Mononuclear cell (primary cell): ENCODE results near the gene PLEKHA6. TPM values are rescaled to one million over a fixed set of nuclear protein-coding genes. Genes with fewer than 3 reads are reported as not detected.
A peak's percentile ranks its signal among the peaks of the same experiment; 100 is the strongest.

Experiments used
- H3K27me3 ChIP-seq: 2 replicates; pipeline ENCODE4 v1.6.0; 2011; ENCODE audit warnings: low read length, control low read depth; ENCODE audit not compliant: insufficient read depth
- H3K4me1 ChIP-seq: 2 replicates; pipeline ENCODE4 v1.5.1; 2011; ENCODE audit warnings: mild to moderate bottlenecking, low read length, control low read depth; ENCODE audit not compliant: insufficient read depth
- H3K4me3 ChIP-seq: 2 replicates; pipeline ENCODE4 v1.5.1; 2011; ENCODE audit warnings: mild to moderate bottlenecking, low read length, moderate library complexity
- H3K9me3 ChIP-seq: 2 replicates; pipeline ENCODE4 v1.5.1; 2011; ENCODE audit warnings: low read depth, mild to moderate bottlenecking, control low read depth, low read length
- total RNA-seq: library from RNA; depleted of rRNA; stranded (reverse); fragments of >200 nt; gene quantifications from one replicate; pipeline ENCODE4 v1.2.3, GENCODE V29; 2012

Gene PLEKHA6
- total RNA-seq, 1 donor, result under 0.01 TPM

GRCh38 chr1:204391629-204392028 is 31.9 kb upstream of the PLEKHA6 start:
- Histone ChIP-seq H3K27me3 (no peaks in the 10 kb centered on the region), H3K4me1 (no peaks in the 10 kb centered on the region), H3K9me3 (no peaks in the 10 kb centered on the region), H3K4me3 (no peak overlapping the region)

DNA sequence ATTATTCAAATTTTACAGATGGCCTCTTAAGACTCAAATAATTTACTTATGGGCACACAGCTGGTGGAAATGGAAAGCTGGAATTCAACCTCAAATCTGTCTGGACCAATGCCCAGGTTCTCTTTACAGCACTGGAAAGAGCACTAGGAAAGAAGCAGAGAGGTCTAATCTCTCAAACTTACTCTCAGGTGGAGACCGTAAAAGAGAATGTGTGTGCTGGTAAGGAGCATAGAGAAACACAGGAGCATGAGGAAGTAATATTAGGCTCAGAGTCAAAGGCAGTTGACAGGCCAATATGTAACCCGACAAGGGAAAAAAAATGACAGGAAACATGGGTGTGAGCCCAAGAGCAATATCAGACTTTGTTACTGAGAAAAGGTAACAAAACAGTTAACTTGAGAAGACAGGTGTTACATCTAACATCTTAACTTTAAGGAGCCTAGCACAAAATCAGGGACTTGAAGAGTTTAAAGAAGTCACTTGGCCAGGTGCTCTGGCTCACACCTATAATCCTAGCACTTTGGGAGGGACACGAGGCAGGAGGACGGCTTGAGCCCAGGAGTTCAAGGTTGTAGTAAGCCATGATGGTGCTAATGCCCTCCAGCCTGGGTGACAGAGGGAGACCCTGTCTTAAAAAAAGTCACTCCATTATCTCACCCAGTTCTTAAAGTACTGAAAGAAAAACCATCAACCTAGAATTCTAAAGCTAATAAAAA is 31.2 kb upstream of the PLEKHA6 start:
- no peak overlapping the region for H3K4me3 ChIP-seq
- no peaks in the 10 kb centered on the region for H3K9me3 ChIP-seq
- no peaks in the 10 kb centered on the region for H3K4me1 ChIP-seq
- H3K27me3 ChIP-seq, result no peaks in the 10 kb centered on the region

- Histone ChIP-seq H3K9me3 (no peaks in the 10 kb centered on the region), H3K4me3 (no peak overlapping the region), H3K27me3 (no peaks in the 10 kb centered on the region), H3K4me1 (peaks cover 12% of the 10 kb centered on the region)
These were observed 26.0 kb upstream of the PLEKHA6 start for GRCh38 chr1:204385727-204386126.

- H3K4me1 ChIP-seq, result peaks cover 12% of the 10 kb centered on the region
- no peaks in the 10 kb centered on the region for H3K9me3 ChIP-seq
- H3K27me3 ChIP-seq, result peaks cover 1% of the 10 kb centered on the region
- H3K4me3 ChIP-seq, result no peak overlapping the region
These were observed 25.1 kb upstream of the PLEKHA6 start for GRCh38 chr1:204384636-204385352.

DNA sequence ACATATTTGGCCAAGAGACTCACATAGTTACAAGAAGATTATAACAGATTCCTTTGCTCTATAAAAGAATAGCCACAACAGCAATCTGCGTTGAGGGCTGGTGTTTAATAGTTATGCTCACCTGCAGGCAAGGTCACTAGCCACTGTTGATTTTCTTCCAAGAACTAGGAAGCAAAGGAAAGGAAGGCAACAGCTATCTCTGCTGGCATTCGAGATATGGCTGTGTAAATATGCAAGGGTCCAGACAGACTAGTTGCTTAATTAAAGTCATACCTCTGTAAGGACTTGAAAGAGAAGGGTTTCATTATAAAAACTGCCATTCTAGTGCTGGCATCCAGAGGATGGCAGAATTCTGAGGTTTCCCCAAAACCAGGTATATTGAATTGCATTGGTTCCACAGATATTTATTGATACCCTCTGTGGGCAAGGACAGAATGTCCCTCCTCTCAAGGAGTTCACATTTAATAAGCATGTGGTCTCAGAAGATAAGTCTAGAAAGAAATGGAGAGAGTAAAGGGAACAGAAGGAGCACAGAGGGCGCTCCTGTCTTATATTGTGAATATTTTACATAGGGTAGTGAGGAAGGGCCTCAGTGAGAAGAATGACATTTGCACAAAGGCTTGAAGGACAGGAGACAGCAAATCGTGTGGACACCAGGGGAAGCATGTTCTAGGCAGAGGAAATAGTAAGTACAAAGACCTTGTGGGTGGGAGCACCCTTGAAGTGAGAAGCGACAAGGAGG is 23.6 kb upstream of the PLEKHA6 start:
- no peaks in the 10 kb centered on the region for H3K9me3 ChIP-seq
- H3K4me1 ChIP-seq, result peaks cover 14% of the 10 kb centered on the region
- H3K4me3 ChIP-seq, result no peak overlapping the region
- H3K27me3 ChIP-seq, result peaks cover 15% of the 10 kb centered on the region

- H3K27me3 ChIP-seq, result peaks cover 15% of the 10 kb centered on the region
- H3K4me1 ChIP-seq, result peaks cover 20% of the 10 kb centered on the region
- H3K4me3 ChIP-seq, result peak overlapping the region; percentile 27
- H3K9me3 ChIP-seq, result no peaks in the 10 kb centered on the region
These were observed 23.0 kb upstream of the PLEKHA6 start for GRCh38 chr1:204382714-204383083.

GRCh38 chr1:204380293-204380831 is 20.6 kb upstream of the PLEKHA6 start:
- peaks cover 37% of the 10 kb centered on the region for H3K27me3 ChIP-seq
- no peaks in the 10 kb centered on the region for H3K9me3 ChIP-seq
- H3K4me3 ChIP-seq, result no peak overlapping the region
- peaks cover 24% of the 10 kb centered on the region for H3K4me1 ChIP-seq

GRCh38 chr1:204377800-204378668 is 18.3 kb upstream of the PLEKHA6 start:
- no peaks in the 10 kb centered on the region for H3K9me3 ChIP-seq
- peak overlapping the region; percentile 25 for H3K4me3 ChIP-seq
- H3K4me1 ChIP-seq, result peaks cover 24% of the 10 kb centered on the region
- H3K27me3 ChIP-seq, result peaks cover 37% of the 10 kb centered on the region

DNA sequence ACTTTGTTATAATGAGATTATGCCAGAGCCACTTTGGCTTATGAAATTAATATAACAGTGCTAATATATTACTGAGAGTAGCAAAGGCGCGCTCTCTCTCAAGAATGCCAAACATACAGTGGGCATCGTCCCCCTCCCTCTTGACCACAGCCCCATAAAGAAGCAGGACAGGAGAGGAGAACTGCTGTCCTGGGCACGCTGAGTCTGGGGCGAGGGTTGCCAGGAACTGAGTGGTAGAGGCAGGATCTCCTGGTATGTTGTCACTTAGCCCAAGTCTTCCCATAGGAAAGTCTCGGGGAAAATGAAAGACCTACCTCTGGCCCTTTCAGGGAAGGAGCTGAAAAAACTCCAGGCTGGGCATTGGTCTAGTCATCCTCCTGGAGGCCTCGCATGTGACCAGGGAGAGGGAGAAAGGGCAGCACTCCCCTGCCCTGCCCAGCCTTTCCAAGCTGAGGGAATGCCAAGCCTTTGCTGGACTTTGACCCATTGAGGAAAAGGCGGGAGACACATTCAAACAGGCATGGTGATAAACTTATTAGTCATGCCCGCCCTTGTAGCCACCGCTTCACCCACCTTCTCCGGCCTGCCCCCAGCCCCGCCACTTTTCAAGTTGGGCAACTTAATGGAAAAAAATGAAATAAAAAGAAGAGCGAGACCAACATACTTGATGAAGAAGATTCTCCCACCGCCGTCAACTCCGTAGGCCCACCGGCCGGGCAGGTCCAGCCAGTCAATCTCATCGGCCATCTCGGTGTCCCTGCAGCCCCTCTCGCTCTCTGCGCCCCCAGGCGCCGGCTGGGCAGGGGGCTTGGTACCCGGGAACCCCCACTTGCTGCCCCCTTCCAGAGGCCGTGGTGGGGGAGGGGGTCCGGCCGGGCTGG is 17.4 kb upstream of the PLEKHA6 start:
- peaks cover 18% of the 10 kb centered on the region for H3K4me1 ChIP-seq
- H3K9me3 ChIP-seq, result no peaks in the 10 kb centered on the region
- H3K4me3 ChIP-seq, result no peak overlapping the region
- peaks cover 37% of the 10 kb centered on the region for H3K27me3 ChIP-seq

DNA sequence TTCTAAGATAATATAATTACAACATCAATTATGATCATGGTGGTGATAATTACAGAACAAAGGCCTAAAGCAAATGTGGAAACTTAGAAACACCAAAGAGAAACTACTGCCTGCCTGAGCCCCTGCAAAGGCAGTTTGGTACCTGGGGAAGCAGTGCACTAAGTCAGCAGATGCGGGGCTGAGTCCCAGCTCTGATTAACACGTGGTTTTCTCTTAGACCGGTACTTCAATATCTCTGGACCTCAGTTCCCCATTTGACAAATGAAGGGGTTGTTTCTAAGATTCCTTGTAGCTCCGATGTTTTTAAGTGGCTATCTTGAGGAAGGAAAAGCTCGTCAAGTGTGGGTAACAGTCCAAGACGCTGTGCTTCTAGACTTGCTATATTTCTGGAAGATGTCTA is 16.7 kb upstream of the PLEKHA6 start:
- Histone ChIP-seq H3K27me3 (peaks cover 37% of the 10 kb centered on the region), H3K4me1 (peaks cover 13% of the 10 kb centered on the region), H3K9me3 (no peaks in the 10 kb centered on the region), H3K4me3 (no peak overlapping the region)

GRCh38 chr1:204373911-204374310 is 14.2 kb upstream of the PLEKHA6 start:
- Histone ChIP-seq H3K27me3 (peaks cover 28% of the 10 kb centered on the region), H3K4me1 (peaks cover 13% of the 10 kb centered on the region), H3K4me3 (no peak overlapping the region), H3K9me3 (no peaks in the 10 kb centered on the region)

DNA sequence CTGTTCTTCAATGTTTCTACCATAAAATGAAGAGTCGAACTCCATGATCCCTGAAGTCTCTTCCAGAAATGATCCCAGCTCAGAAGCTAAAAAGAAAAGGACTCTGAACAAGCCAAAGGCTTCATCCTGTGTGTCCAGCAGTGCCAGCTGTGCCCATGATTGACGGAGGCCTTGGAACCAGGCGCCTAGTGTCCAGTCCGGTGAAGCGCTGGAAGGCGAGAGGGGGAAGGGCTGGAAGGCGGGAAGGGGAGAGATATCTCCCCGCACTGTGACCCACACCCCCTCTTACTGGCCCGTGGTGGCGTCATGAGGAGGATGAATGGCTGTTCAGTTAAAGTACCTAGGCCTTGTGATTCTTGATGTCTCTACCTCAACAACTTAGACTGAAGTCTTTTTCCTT is 10.4 kb upstream of the PLEKHA6 start:
- no peak overlapping the region for H3K4me3 ChIP-seq
- no peaks in the 10 kb centered on the region for H3K9me3 ChIP-seq
- no peaks in the 10 kb centered on the region for H3K27me3 ChIP-seq
- H3K4me1 ChIP-seq, result no peaks in the 10 kb centered on the region

- no peaks in the 10 kb centered on the region for H3K9me3 ChIP-seq
- peaks cover under 1% of the 10 kb centered on the region for H3K4me1 ChIP-seq
- H3K4me3 ChIP-seq, result no peak overlapping the region
- no peaks in the 10 kb centered on the region for H3K27me3 ChIP-seq
These were observed 9.4 kb upstream of the PLEKHA6 start for GRCh38 chr1:204368996-204369726.
